Neural cell (in vitro differentiated cells): ENCODE results near the gene SLC16A12.

Experiments
- CTCF ChIP-seq: fragments of 450-650 bp; IDR thresholded peaks from 2 replicates; pipeline ENCODE4 v1.5.1; 2014; ENCODE audit warnings: antibody characterized with exemption, mild to moderate bottlenecking, moderate library complexity; ENCODE audit not compliant: poor library complexity, severe bottlenecking
- EP300 ChIP-seq: fragments of 450-650 bp; conservative IDR thresholded peaks from 2 replicates; pipeline ENCODE4 v1.6.1; 2014; ENCODE audit warnings: antibody characterized with exemption, mild to moderate bottlenecking, moderate library complexity; ENCODE audit not compliant: poor library complexity, severe bottlenecking
- EZH2 ChIP-seq: fragments of 200-600, 300-800 bp; shearing (Covaris generic), sonication (generic); IDR thresholded peaks from 2 replicates; pipeline ENCODE4 v1.6.1; 2014; ENCODE audit warnings: antibody characterized with exemption, low read length, borderline replicate concordance, mild to moderate bottlenecking; ENCODE audit not compliant: insufficient read depth, poor library complexity, severe bottlenecking
- MXI1 ChIP-seq: fragments of 450-650 bp; conservative IDR thresholded peaks from 2 replicates; pipeline ENCODE4 v1.6.1; 2014; ENCODE audit warnings: antibody characterized with exemption, mild to moderate bottlenecking; ENCODE audit not compliant: poor library complexity, severe bottlenecking
- RAD21 ChIP-seq: fragments of 450-650 bp; conservative IDR thresholded peaks from 2 replicates; pipeline ENCODE4 v1.6.1; 2014; ENCODE audit warnings: antibody characterized with exemption, mild to moderate bottlenecking, moderate library complexity
- REST ChIP-seq: IDR thresholded peaks from 2 replicates; pipeline ENCODE4 v1.6.1; 2012; ENCODE audit warnings: borderline replicate concordance
- SMC3 ChIP-seq: fragments of 450-650 bp; conservative IDR thresholded peaks from 2 replicates; pipeline ENCODE4 v1.6.1; 2014; ENCODE audit warnings: antibody characterized with exemption, mild to moderate bottlenecking, moderate library complexity; ENCODE audit not compliant: poor library complexity
- TAF1 ChIP-seq: IDR thresholded peaks from 2 replicates; pipeline ENCODE4 v1.6.1; 2012; ENCODE audit warnings: low read depth

GRCh38 chr10:89431977-89432376 lies 103.4 kb downstream of the SLC16A12 start:
- TF ChIP-seq REST (no peak), RAD21 (no peak), EP300 (no peak), CTCF (no peak), TAF1 (no peak), MXI1 (no peak), SMC3 (no peak), EZH2 (no peak)
